NCI-H187 (cell line): ENCODE data around the gene RRH.

Source experiments
- DNase-seq, 2 experiments: peaks; one replicate each; lab custom pipeline; 2025; lab: John Stamatoyannopoulos, UW

Gene RRH

GRCh38 chr4:109887071-109887470 lies 59.3 kb downstream of the RRH start:
- DNase-seq, result no peak

- DNase-seq, result no peak
These were observed 62.3 kb downstream of the RRH start for GRCh38 chr4:109890076-109890475.
